Mesodermal cell (in vitro differentiated cells): Measurements from ENCODE around the gene KLHL42.
"Not testable (repeated sequence)": the region's sequence is repeated elsewhere in the genome, so short reads cannot be mapped to it uniquely, and the experiment has no call there.

ENCODE experiments used
- H3K27ac ChIP-seq: 2 replicates; pipeline ENCODE4 v1.7.0; 2013; ENCODE audit warnings: mild to moderate bottlenecking, low read depth, low read length, moderate library complexity; ENCODE audit not compliant: severe bottlenecking
- H3K36me3 ChIP-seq: 2 replicates; pipeline ENCODE4 v1.7.1; 2013; ENCODE audit warnings: mild to moderate bottlenecking, low read length, moderate library complexity; ENCODE audit not compliant: control insufficient read depth, insufficient read depth
- H3K4me1 ChIP-seq: one replicate; pipeline ENCODE4 v1.7.1; 2013; ENCODE audit warnings: mild to moderate bottlenecking, low read length; ENCODE audit not compliant: insufficient read depth, control insufficient read depth, poor library complexity, severe bottlenecking
- H3K4me3 ChIP-seq: 2 replicates; pipeline ENCODE4 v1.7.0; 2013; ENCODE audit warnings: low read length, control low read depth, mild to moderate bottlenecking; ENCODE audit not compliant: insufficient read depth, poor library complexity, severe bottlenecking; ENCODE audit errors: extremely low read depth
- H3K9me3 ChIP-seq: 2 replicates; pipeline ENCODE4 v1.7.1; 2013; ENCODE audit warnings: mild to moderate bottlenecking, low read length, moderate library complexity; ENCODE audit not compliant: control insufficient read depth
- WGBS, 2 experiments: methylation state at CpG; one replicate each; pipeline ENCODE4 v1.1.5; 2013; ENCODE audit warnings: missing lambda C conversion rate in 2 of 2; ENCODE audit not compliant: insufficient coverage in 2 of 2; 5-methylcytosine and 5-hydroxymethylcytosine counted together

The KLHL42 gene

DNA sequence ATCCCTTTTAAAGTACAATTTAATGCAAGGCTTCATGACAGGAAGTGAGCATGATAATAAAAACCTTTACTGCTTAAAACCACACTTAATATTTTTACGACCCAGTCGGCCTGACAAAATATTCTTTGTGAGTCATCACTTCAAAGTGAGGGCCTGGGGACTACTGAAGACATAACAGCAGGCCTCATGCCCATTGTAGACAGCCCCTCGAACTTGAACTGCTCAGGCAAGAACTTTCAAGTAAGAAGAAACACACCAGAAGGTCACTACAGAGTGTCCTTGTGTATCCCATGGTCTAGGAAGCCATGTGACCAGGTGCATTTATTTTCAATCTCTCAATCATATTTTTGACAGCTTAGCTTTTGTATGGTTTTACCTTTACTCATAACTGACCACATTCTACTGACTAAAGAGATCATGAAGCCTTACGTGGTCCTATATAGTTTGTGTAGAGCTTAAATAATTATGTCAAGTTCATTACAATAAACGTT lies 61.4 kb downstream of the KLHL42 start:
- Histone ChIP-seq H3K9me3 (no peaks in the 10 kb centered on the region), H3K36me3 (no peaks in the 10 kb centered on the region)
- 77 to 89% methylated on average over 3 of the region's 5 CpGs for WGBS, 2 experiments

DNA sequence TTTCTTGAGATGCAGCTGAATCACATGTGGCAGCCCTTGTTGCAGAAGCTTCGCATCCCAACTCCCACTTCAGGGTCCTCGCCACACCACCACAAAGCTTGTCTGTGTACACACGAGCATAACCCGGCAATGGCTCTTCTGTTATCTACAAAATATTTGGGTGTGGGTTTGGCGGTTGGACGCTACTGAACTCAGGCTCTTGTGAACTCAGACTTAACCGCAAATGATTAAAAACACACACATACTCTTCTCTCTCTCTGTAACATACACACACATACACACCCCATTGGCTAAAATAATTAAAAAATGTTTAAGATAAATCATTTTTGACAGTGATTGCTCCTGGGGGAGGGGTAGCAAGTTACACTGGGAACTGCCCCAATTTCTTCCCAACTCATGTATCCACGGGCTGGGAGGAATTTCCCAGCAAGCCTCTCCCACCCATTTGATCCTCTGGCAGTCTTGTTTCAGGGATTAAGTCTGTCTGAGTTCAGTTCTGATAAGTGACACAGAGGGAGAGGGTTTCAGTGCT lies 63.7 kb downstream of the KLHL42 start:
- Histone ChIP-seq H3K4me3 (no peak overlapping the region), H3K9me3 (no peaks in the 10 kb centered on the region), H3K36me3 (no peaks in the 10 kb centered on the region), H3K4me1 (peaks cover 4% of the 10 kb centered on the region), H3K27ac (no peak overlapping the region)
- 100% methylated on average over 3 of the region's 8 CpGs; no CpG with 5 or more reads in 1 of the 2 experiments for WGBS, 2 experiments

More for the DNA sequence above, 61.4 kb downstream of the KLHL42 start:
- Histone ChIP-seq H3K4me3 (no peak overlapping the region), H3K27ac (no peak overlapping the region), H3K4me1 (peaks cover 4% of the 10 kb centered on the region)

GRCh38 chr12:27844366-27845090 lies 64.5 kb downstream of the KLHL42 start:
- H3K36me3 ChIP-seq = no peaks in the 10 kb centered on the region
- no peak overlapping the region for H3K4me3 ChIP-seq
- WGBS, 2 experiments = 93 to 96% methylated on average over 9 to 10 of the region's 15 CpGs
- peaks cover 4% of the 10 kb centered on the region for H3K4me1 ChIP-seq
- no peak overlapping the region for H3K27ac ChIP-seq
- no peaks in the 10 kb centered on the region for H3K9me3 ChIP-seq

DNA sequence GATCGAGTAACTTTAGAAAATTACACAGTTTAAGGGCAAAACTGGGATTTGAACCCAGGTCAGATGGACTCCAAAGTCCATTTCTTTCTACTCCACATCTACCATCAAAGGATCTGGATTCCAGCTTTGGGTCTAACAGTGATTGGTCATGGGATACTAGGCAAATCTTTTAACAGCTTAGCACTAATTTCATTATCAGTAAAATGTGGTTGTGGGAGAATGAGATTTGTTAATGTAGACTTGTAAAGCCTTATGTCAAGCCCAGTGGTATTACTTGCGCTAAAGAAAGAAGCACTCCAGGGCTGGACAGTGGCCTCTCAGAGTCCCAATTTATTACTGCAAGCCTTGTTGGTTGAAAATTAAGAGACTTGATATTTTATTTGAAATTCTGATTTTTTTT lies 65.2 kb downstream of the KLHL42 start:
- H3K4me1 ChIP-seq = peaks cover 4% of the 10 kb centered on the region
- H3K9me3 ChIP-seq = no peaks in the 10 kb centered on the region
- no peak overlapping the region for H3K27ac ChIP-seq
- no peak overlapping the region for H3K4me3 ChIP-seq
- 100% methylated on average over 1 to 2 of the region's 2 CpGs for WGBS, 2 experiments
- H3K36me3 ChIP-seq = no peaks in the 10 kb centered on the region

- H3K27ac ChIP-seq, H3K4me3 ChIP-seq: not testable (repeated sequence)
- WGBS, 2 experiments = 100% methylated on average over 1 of the region's 3 CpGs; no CpG with 5 or more reads in 1 of the 2 experiments
These were observed 65.7 kb downstream of the KLHL42 start for GRCh38 chr12:27845706-27846105.

DNA sequence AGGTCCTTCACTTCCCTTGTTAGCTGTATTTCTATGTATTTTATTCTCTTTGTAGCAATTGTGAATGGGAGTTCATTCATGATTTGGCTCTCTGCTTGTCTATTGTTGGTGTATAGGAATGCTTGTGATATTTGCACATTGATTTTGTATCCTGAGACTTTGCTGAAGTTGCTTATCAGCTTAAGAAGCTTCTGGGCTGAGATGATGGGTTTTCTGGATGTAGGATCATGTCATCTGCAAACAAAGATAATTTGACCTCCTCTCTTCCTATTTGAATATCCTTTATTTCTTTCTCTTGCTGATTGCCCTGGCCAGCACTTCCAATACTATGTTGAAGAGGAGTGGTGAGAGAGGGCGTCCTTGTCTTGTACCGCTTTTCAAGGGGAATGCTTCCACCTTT lies 67.3 kb downstream of the KLHL42 start:
- H3K27ac ChIP-seq, H3K4me1 ChIP-seq: not testable (repeated sequence)
- 86% methylated on average over 1 of the region's 2 CpGs; no CpG with 5 or more reads in 1 of the 2 experiments for WGBS, 2 experiments

More at GRCh38 chr12:27845706-27846105, 65.7 kb downstream of the KLHL42 start:
- not testable (repeated sequence) for H3K4me1 ChIP-seq, H3K9me3 ChIP-seq, H3K36me3 ChIP-seq

GRCh38 chr12:27851311-27851710 lies 71.3 kb downstream of the KLHL42 start:
- no peaks in the 10 kb centered on the region for H3K4me1 ChIP-seq
- no peaks in the 10 kb centered on the region for H3K9me3 ChIP-seq
- no peak overlapping the region for H3K4me3 ChIP-seq
- H3K36me3 ChIP-seq = no peaks in the 10 kb centered on the region
- H3K27ac ChIP-seq = no peak overlapping the region

More for the DNA sequence above, 67.3 kb downstream of the KLHL42 start:
- not testable (repeated sequence) for H3K4me3 ChIP-seq, H3K36me3 ChIP-seq, H3K9me3 ChIP-seq

DNA sequence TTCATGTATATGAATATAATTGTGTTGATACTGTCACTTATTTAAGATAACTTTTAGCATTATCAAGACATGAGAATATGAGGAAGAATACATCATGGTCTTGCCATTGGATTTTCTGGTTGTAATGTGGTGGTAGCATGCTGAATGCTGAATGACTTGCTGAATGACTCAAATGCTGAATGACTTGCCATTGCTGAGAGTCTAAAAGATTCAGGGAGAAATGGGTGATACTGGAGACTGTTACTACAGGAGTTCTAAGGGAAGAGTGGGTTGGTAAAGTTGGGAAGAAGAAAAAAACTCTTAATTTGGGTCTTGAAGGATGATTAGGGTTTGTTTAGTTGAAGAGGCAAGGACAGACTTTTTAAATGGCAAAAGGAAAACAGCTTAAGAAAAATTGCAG lies 72.1 kb downstream of the KLHL42 start:
- Histone ChIP-seq H3K4me3 (no peak overlapping the region), H3K9me3 (no peaks in the 10 kb centered on the region), H3K36me3 (no peaks in the 10 kb centered on the region), H3K27ac (no peak overlapping the region), H3K4me1 (no peaks in the 10 kb centered on the region)
